H1 (cell line): ENCODE data around the gene KLHL30. TPM values are rescaled to one million over a fixed set of nuclear protein-coding genes. Genes with fewer than 3 reads are reported as not detected.

ENCODE experiments used
- CTCF ChIA-PET: fragments of 300-600 bp; sonication (Branson Sonifier 250); formaldehyde crosslinking; loops from one replicate; lab custom pipeline; 2021; ENCODE audit not compliant: partially characterized antibody; lab: Charles Lee
- POLR2A ChIA-PET: fragments of 300-600 bp; sonication (Branson Sonifier 250); formaldehyde crosslinking; loops from one replicate; lab custom pipeline; 2021; ENCODE audit warnings: inconsistent platforms; ENCODE audit not compliant: partially characterized antibody; lab: Charles Lee
- DNase-seq, 2 experiments: peaks; one replicate each; pipeline versions ENCODE4 v3.0.0 to v3.0.0-alpha.2; 2010 to 2022; ENCODE audit warnings: low spot score in 2 of 2, low read depth in 1 of 2, mixed read lengths in 1 of 2
- FAIRE-seq: peaks from 2 replicates; lab custom pipeline; 2011; peaks lifted over from hg19 to GRCh38; lab: Jason Lieb, UNC
- H2AFZ ChIP-seq: 2 replicates; pipeline ENCODE4 v1.8.1; 2012; ENCODE audit warnings: low read length, inconsistent platforms
- H2AK5ac ChIP-seq: 2 replicates; pipeline ENCODE4 v1.6.1; 2013; ENCODE audit warnings: low read depth, low read length
- H2BK120ac ChIP-seq: replicated peaks from 2 replicates; pipeline ENCODE3; 2013; ENCODE audit warnings: low read depth, low read length, inconsistent platforms
- H2BK12ac ChIP-seq: 2 replicates; pipeline ENCODE4 v1.6.1; 2013; ENCODE audit warnings: low read depth, low read length
- H2BK15ac ChIP-seq: 2 replicates; pipeline ENCODE4 v1.6.1; 2013; ENCODE audit warnings: low read length
- H2BK20ac ChIP-seq: 2 replicates; pipeline ENCODE4 v1.6.1; 2013; ENCODE audit warnings: low read length
- H2BK5ac ChIP-seq: 2 replicates; pipeline ENCODE4 v1.6.1; 2013; ENCODE audit warnings: low read depth, low read length
- H3K14ac ChIP-seq: 2 replicates; pipeline ENCODE4 v1.6.1; 2013; ENCODE audit warnings: inconsistent platforms; ENCODE audit not compliant: insufficient read length
- H3K18ac ChIP-seq: 2 replicates; pipeline ENCODE4 v1.6.1; 2013; ENCODE audit warnings: low read length; ENCODE audit errors: extremely low read depth
- H3K23ac ChIP-seq: 2 replicates; pipeline ENCODE4 v1.6.1; 2013; ENCODE audit warnings: inconsistent platforms; ENCODE audit not compliant: insufficient read length
- H3K23me2 ChIP-seq: 2 replicates; pipeline ENCODE4 v1.6.1; 2013; ENCODE audit warnings: low read depth, low read length
- H3K27ac ChIP-seq: 2 replicates; pipeline ENCODE4 v1.6.1; 2011; ENCODE audit warnings: low read depth, low read length, inconsistent platforms
- H3K27me3 ChIP-seq, 4 experiments: replicated peaks in 1 of 4; 1 replicate in 1 of 4; 2 replicates in 3 of 4; pipeline versions ENCODE4 v1.6.1 to v1.8.1; 2011 to 2013; ENCODE audit warnings: low read length in 3 of 4, mild to moderate bottlenecking in 3 of 4, inconsistent platforms in 2 of 4, mixed read lengths in 2 of 4, moderate library complexity in 1 of 4; ENCODE audit not compliant: control insufficient read depth in 3 of 4, insufficient read depth in 3 of 4; ENCODE audit errors: extremely low read depth in 1 of 4
- H3K36me3 ChIP-seq, 4 experiments: 2 replicates each; pipeline versions ENCODE4 v1.6.1 to v1.8.1; 2011 to 2013; ENCODE audit warnings: mild to moderate bottlenecking in 4 of 4, low read length in 3 of 4, moderate library complexity in 2 of 4, control low read depth in 1 of 4, inconsistent platforms in 1 of 4; ENCODE audit not compliant: insufficient read depth in 4 of 4, control insufficient read depth in 2 of 4
- H3K4ac ChIP-seq: replicated peaks from 2 replicates; pipeline ENCODE3; 2013; ENCODE audit warnings: low read length, low read depth, mixed read lengths, inconsistent platforms; ENCODE audit not compliant: insufficient read length
- H3K4me1 ChIP-seq, 4 experiments: replicated peaks in 1 of 4; 1 replicate in 1 of 4; 2 replicates in 3 of 4; pipeline versions ENCODE4 v1.6.1 to v1.8.1; 2011 to 2013; ENCODE audit warnings: low read length in 3 of 4, inconsistent platforms in 2 of 4, mixed read lengths in 1 of 4; ENCODE audit not compliant: insufficient read depth in 4 of 4, control insufficient read depth in 3 of 4
- H3K4me2 ChIP-seq, 2 experiments: 2 replicates each; pipeline versions ENCODE4 v1.6.1 to v1.8.1; 2011 to 2013; ENCODE audit warnings: low read depth in 2 of 2, low read length in 2 of 2, control low read depth in 1 of 2, inconsistent platforms in 1 of 2, mild to moderate bottlenecking in 1 of 2; ENCODE audit not compliant: insufficient read depth in 1 of 2
- H3K4me3 ChIP-seq, 4 experiments: fragments of 200-600, 300-600 bp in 1 of 4; sonication (generic), shearing (Covaris generic), sonication (Bioruptor Twin) in 1 of 4; 2 replicates each; pipeline versions ENCODE4 v1.5.1 to v1.8.1; 2011 to 2016; ENCODE audit warnings: low read length in 4 of 4, low read depth in 3 of 4, control low read depth in 2 of 4, inconsistent platforms in 2 of 4, mild to moderate bottlenecking in 2 of 4, mixed read lengths in 1 of 4, moderate library complexity in 1 of 4; ENCODE audit not compliant: insufficient read depth in 2 of 4; ENCODE audit errors: extremely low read depth in 1 of 4
- H3K56ac ChIP-seq: replicated peaks from 2 replicates; pipeline ENCODE3; 2013; ENCODE audit warnings: low read depth, mild to moderate bottlenecking, mixed read lengths, low read length, inconsistent platforms; ENCODE audit not compliant: insufficient read length
- H3K79me1 ChIP-seq: 2 replicates; pipeline ENCODE4 v1.6.1; 2013; ENCODE audit warnings: low read depth, low read length, control low read depth
- H3K79me2 ChIP-seq, 2 experiments: 2 replicates each; pipeline versions ENCODE4 v1.6.1 to v1.8.1; 2012 to 2013; ENCODE audit warnings: low read length in 2 of 2, mild to moderate bottlenecking in 2 of 2, inconsistent platforms in 1 of 2; ENCODE audit not compliant: insufficient read depth in 2 of 2, control insufficient read depth in 1 of 2
- H3K9ac ChIP-seq, 4 experiments: replicated peaks in 1 of 4; 1 replicate in 1 of 4; 2 replicates in 3 of 4; pipeline versions ENCODE4 v1.6.1 to v1.8.1; 2011 to 2013; ENCODE audit warnings: low read depth in 3 of 4, low read length in 3 of 4, control low read depth in 2 of 4, mild to moderate bottlenecking in 2 of 4, moderate library complexity in 2 of 4, inconsistent platforms in 1 of 4; ENCODE audit errors: extremely low read depth in 1 of 4
- H3K9me3 ChIP-seq, 2 experiments: 2 replicates each; pipeline versions ENCODE4 v1.6.1 to v1.8.1; 2012 to 2013; ENCODE audit warnings: mild to moderate bottlenecking in 2 of 2, moderate library complexity in 2 of 2, control low read depth in 1 of 2, inconsistent platforms in 1 of 2, low read depth in 1 of 2, low read length in 1 of 2, mixed read lengths in 1 of 2; ENCODE audit not compliant: insufficient read depth in 2 of 2
- H4K20me1 ChIP-seq, 2 experiments: replicated peaks in 1 of 2; 2 replicates each; pipeline versions ENCODE3 to v1.8.1; 2011 to 2013; ENCODE audit warnings: inconsistent platforms in 2 of 2, low read length in 2 of 2, mild to moderate bottlenecking in 1 of 2; ENCODE audit not compliant: insufficient read depth in 2 of 2, control insufficient read depth in 1 of 2
- H4K5ac ChIP-seq: 2 replicates; pipeline ENCODE4 v1.6.1; 2013; ENCODE audit warnings: low read length, low read depth, mixed read lengths, inconsistent platforms; ENCODE audit not compliant: insufficient read length
- H4K8ac ChIP-seq: 2 replicates; pipeline ENCODE4 v1.8.0; 2013; ENCODE audit warnings: mild to moderate bottlenecking, moderate library complexity, low read length, inconsistent platforms; ENCODE audit not compliant: insufficient read depth; ENCODE audit errors: extremely low read depth
- H4K91ac ChIP-seq: replicated peaks from 2 replicates; pipeline ENCODE3; 2013; ENCODE audit warnings: low read length, mixed read lengths, inconsistent platforms; ENCODE audit not compliant: insufficient read length
- ASH2L ChIP-seq: fragments of 200-600, 300-600 bp; sonication (generic); IDR thresholded peaks from one replicate; pipeline ENCODE4 v1.7.1; 2017; ENCODE audit warnings: low read length
- CEBPB ChIP-seq: IDR thresholded peaks from 2 replicates; pipeline ENCODE4 v1.6.1; 2012; ENCODE audit warnings: low read depth, low read length
- CTBP2 ChIP-seq: IDR thresholded peaks from 2 replicates; pipeline ENCODE4 v1.7.0; 2011; ENCODE audit warnings: borderline replicate concordance, mild to moderate bottlenecking, moderate library complexity, mixed read lengths, low read length; ENCODE audit not compliant: insufficient read depth, insufficient read length
- FOSL1 ChIP-seq: IDR thresholded peaks from 2 replicates; pipeline ENCODE4 v1.6.1; 2011; ENCODE audit warnings: mild to moderate bottlenecking, low read depth, low read length, moderate library complexity; ENCODE audit not compliant: insufficient read depth
- JUN ChIP-seq: IDR thresholded peaks from 2 replicates; pipeline ENCODE4 v1.6.1; 2011; ENCODE audit warnings: low read depth, mild to moderate bottlenecking, improper control_type of control experiment, low read length
- KDM1A ChIP-seq: fragments of 200-600, 300-600 bp; sonication (generic); IDR thresholded peaks from 2 replicates; pipeline ENCODE4 v1.7.1; 2016; ENCODE audit warnings: mild to moderate bottlenecking, low read length, borderline replicate concordance
- KDM5A ChIP-seq: fragments of 200-600 bp; IDR thresholded peaks from 2 replicates; pipeline ENCODE4 v1.7.1; 2012; ENCODE audit warnings: mild to moderate bottlenecking, low read length, inconsistent platforms, mixed read lengths
- RFX5 ChIP-seq: IDR thresholded peaks from 2 replicates; pipeline ENCODE4 v1.6.1; 2011; ENCODE audit warnings: low read depth, low read length, improper control_type of control experiment, borderline replicate concordance
- TCF12 ChIP-seq: IDR thresholded peaks from 2 replicates; pipeline ENCODE4 v1.6.1; 2011; ENCODE audit warnings: low read depth, mild to moderate bottlenecking, low read length
- YY1 ChIP-seq: IDR thresholded peaks from 2 replicates; pipeline ENCODE4 v1.6.1; 2011; ENCODE audit warnings: low read depth, mild to moderate bottlenecking, low read length
- WGBS, 2 experiments: shearing (Covaris generic) in 1 of 2; methylation state at CpG; one replicate each; pipeline versions ENCODE4 v1.1.6 to v1.1.7; 2013 to 2015; ENCODE audit warnings: low lambda C conversion rate in 2 of 2, mixed read lengths in 2 of 2, inconsistent platforms in 1 of 2, low coverage in 1 of 2, missing lambda C conversion rate in 1 of 2; ENCODE audit not compliant: insufficient replicate concordance in 2 of 2, insufficient coverage in 1 of 2, insufficient read length in 1 of 2; ENCODE audit errors: extremely low coverage in 1 of 2, missing lambda C conversion rate in 1 of 2; 5-methylcytosine and 5-hydroxymethylcytosine counted together
- polyA plus RNA-seq, 7 experiments: library from polyadenylated mRNA; depleted of rRNA in 3 of 7; stranded (reverse) in 5 of 7; unstranded in 2 of 7; fragments of >200 nt in 5 of 7; fragments of 200-250 nt in 2 of 7; gene quantifications; 1 replicate in 5 of 7; 2 replicates in 1 of 7; 4 replicates in 1 of 7; pipeline versions ENCODE4 v1.2.1 to v1.2.3, GENCODE V29; 2011 to 2013; ENCODE audit warnings: missing spikeins in 2 of 7, mixed read lengths in 2 of 7
- total RNA-seq: library from RNA; stranded (reverse); fragmentation: NEBNext Ultra II Directional; extraction: Animal tissue kit (Norgen Biotek cat#: 25700); gene quantifications from 2 replicates; pipeline ENCODE4 v1.2.1, GENCODE V29; 2021
- TF ChIP-seq, protein P1 (sequence below): IDR thresholded peaks from 2 replicates; pipeline ENCODE4 v1.6.1; 2012; ENCODE audit warnings: inconsistent platforms
- TF ChIP-seq, protein P2 (sequence below): IDR thresholded peaks from 2 replicates; pipeline ENCODE4 v1.6.1; 2012; ENCODE audit warnings: inconsistent platforms

KLHL30 gene
- total and polyA plus RNA-seq, 2 of the 8 experiments (the other 6 are each of a cell fraction or from before 2014, with no cell fraction given), result not detected

DNA sequence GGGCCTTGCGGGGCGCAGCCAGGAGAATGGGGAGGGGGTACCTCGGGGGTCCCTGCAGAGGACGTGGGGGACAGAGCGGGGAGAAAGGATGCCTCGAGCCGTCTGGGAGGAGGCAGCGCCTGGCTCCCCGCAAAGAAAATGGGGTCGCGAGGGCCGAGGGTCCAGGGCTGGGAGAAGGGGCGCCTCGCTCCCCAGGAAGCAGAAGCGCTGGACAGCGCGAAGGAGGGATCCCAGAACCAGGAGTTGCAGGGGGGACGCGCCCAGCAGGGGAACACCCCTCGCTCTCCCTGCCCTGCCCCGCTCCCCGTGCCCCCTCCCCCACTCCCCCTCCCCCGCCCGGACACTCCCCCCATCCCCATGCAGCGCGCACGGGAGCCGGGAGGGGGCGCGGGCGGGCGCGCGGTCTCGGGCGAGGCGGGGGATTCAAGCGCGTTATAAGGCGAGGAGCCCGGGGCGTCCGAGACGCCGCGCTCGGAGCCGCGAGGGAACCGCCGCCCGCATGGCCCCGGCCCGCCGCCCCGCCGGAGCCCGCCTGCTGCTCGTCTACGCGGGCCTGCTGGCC is 20.1 kb downstream of the KLHL30 start, which contains the start of gene ERFE:
ERFE (plus strand) TSS at position 462 of the 562 bp plus-strand sequence; CDS start at position 500, 38 bp downstream.
- H4K20me1 ChIP-seq, result peaks cover 0 to 4% of the 10 kb centered on the region in 2 experiments
- H3K4me3 ChIP-seq, result peak within 1 kb of the TSS; percentile 52 to 83 (median 59)
- POLR2A ChIA-PET, result no interaction called here
- DNase-seq, result peak in 1 of 2 experiments; percentile 87
- H3K27ac ChIP-seq, result no peak within 1 kb of the TSS
- H3K23ac ChIP-seq, result no peak within 1 kb of the TSS
- no peaks in the 10 kb centered on the region for H3K79me2 ChIP-seq
- H3K9me3 ChIP-seq, result no peaks in the 10 kb centered on the region
- H3K36me3 ChIP-seq, result no peaks in the 10 kb centered on the region; a peak in 1 of 8 replicates
- FAIRE-seq, result no peak
- peak within 1 kb of the TSS; percentile 39 for H3K56ac ChIP-seq
- H4K8ac ChIP-seq, result peak within 1 kb of the TSS; percentile 83
- H2BK15ac ChIP-seq, result 0 out of 2 replicates have a peak within 1 kb of the TSS, but pooled peaks have one; percentile 29
- peak within 1 kb of the TSS; percentile 84 for H2AFZ ChIP-seq
- peak within 1 kb of the TSS in 3 of 4 experiments; percentile 25 to 65 (median 50); a peak in 5 of 7 replicates for H3K9ac ChIP-seq
- H3K18ac ChIP-seq, result peak within 1 kb of the TSS; percentile 78
- H3K4me1 ChIP-seq, result peaks cover 0 to 21% (median 5%) of the 10 kb centered on the region in 4 experiments; a peak in 5 of 7 replicates
- no peak within 1 kb of the TSS for H4K5ac ChIP-seq
- no peak within 1 kb of the TSS for H3K14ac ChIP-seq
- CTCF ChIA-PET, result interaction anchor here (0.7 to 2.3 kb wide), 4 partner anchors 10 to 68 kb away, joined by 4 to 9 read pairs (median 4); no protein-coding TSS in a partner anchor
- H2BK120ac ChIP-seq, result no peak within 1 kb of the TSS
- H3K23me2 ChIP-seq, result peaks cover 11% of the 10 kb centered on the region; the same call in 1 of the 2 replicates
- peaks cover 16 to 55% (median 39%) of the 10 kb centered on the region in 4 experiments for H3K27me3 ChIP-seq
- no peak within 1 kb of the TSS for H3K4ac ChIP-seq
- no peak within 1 kb of the TSS for H2BK20ac ChIP-seq
- H2AK5ac ChIP-seq, result no peak within 1 kb of the TSS
- peak within 1 kb of the TSS; percentile 25 for H4K91ac ChIP-seq
- no peak within 1 kb of the TSS for H2BK12ac ChIP-seq
- no peaks in the 10 kb centered on the region for H3K79me1 ChIP-seq
- 5% methylated on average over 14 of the region's 61 CpGs; no CpG with 5 or more reads in 1 of the 2 experiments for whole genome bisulfite sequencing, 2 experiments
- peak within 1 kb of the TSS; percentile 5; the same call in 1 of the 2 replicates for H2BK5ac ChIP-seq
- peak within 1 kb of the TSS; percentile 73 to 81 for H3K4me2 ChIP-seq
- no peak for TF ChIP-seq YY1
- TF ChIP-seq, protein P1, sequence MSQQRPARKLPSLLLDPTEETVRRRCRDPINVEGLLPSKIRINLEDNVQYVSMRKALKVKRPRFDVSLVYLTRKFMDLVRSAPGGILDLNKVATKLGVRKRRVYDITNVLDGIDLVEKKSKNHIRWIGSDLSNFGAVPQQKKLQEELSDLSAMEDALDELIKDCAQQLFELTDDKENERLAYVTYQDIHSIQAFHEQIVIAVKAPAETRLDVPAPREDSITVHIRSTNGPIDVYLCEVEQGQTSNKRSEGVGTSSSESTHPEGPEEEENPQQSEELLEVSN, result peak; percentile 29; the same call in 1 of the 2 replicates
- no peak for TF ChIP-seq CEBPB
- no peak for TF ChIP-seq JUN
- TF ChIP-seq, protein P2, sequence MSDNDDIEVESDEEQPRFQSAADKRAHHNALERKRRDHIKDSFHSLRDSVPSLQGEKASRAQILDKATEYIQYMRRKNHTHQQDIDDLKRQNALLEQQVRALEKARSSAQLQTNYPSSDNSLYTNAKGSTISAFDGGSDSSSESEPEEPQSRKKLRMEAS, result peak; percentile 26; the same call in 1 of the 2 replicates
- no peak for TF ChIP-seq CTBP2
- no peak for TF ChIP-seq KDM5A
- no peak for TF ChIP-seq RFX5
- no peak for TF ChIP-seq FOSL1
- peak; percentile 37 for TF ChIP-seq ASH2L
- TF ChIP-seq TCF12, result no peak
- peak; percentile 77; the same call in 1 of the 2 replicates for TF ChIP-seq KDM1A
